Measurements from ENCODE around the gene KIF4A. TPM values are rescaled to one million over a fixed set of nuclear protein-coding genes. Genes with fewer than 3 reads are reported as not detected.

Gene KIF4A
- total and polyA plus RNA-seq, 10 of the 15 experiments (the other 5 are each of a cell fraction or from before 2014, with no cell fraction given): 10.8 to 28.8 (median 22.5) TPM

GRCh38 chrX:70455366-70456202 is 165.7 kb downstream of the KIF4A start (continued):
- TF ChIP-seq, protein P1, sequence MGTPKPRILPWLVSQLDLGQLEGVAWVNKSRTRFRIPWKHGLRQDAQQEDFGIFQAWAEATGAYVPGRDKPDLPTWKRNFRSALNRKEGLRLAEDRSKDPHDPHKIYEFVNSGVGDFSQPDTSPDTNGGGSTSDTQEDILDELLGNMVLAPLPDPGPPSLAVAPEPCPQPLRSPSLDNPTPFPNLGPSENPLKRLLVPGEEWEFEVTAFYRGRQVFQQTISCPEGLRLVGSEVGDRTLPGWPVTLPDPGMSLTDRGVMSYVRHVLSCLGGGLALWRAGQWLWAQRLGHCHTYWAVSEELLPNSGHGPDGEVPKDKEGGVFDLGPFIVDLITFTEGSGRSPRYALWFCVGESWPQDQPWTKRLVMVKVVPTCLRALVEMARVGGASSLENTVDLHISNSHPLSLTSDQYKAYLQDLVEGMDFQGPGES (IDR thresholded peaks at IDR 0.05): no peak
- no peak for TF ChIP-seq SUPT20H (IDR thresholded peaks at IDR 0.05; ENCODE audit: borderline replicate concordance, control insufficient read depth, low read depth, low read length)
- TF ChIP-seq EED (IDR thresholded peaks at IDR 0.05; ENCODE audit: low read depth): peak; percentile 56
- TF ChIP-seq ZSCAN29 (IDR thresholded peaks at IDR 0.05): no peak
- TF ChIP-seq RUNX3 (IDR thresholded peaks at IDR 0.05; ENCODE audit: low read length): peak; percentile 72
- TF ChIP-seq MYB (IDR thresholded peaks at IDR 0.05; ENCODE audit: borderline replicate concordance, low read depth, low read length): no peak
- TF ChIP-seq, protein P2, sequence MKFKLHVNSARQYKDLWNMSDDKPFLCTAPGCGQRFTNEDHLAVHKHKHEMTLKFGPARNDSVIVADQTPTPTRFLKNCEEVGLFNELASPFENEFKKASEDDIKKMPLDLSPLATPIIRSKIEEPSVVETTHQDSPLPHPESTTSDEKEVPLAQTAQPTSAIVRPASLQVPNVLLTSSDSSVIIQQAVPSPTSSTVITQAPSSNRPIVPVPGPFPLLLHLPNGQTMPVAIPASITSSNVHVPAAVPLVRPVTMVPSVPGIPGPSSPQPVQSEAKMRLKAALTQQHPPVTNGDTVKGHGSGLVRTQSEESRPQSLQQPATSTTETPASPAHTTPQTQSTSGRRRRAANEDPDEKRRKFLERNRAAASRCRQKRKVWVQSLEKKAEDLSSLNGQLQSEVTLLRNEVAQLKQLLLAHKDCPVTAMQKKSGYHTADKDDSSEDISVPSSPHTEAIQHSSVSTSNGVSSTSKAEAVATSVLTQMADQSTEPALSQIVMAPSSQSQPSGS (IDR thresholded peaks at IDR 0.05; ENCODE audit: low read length): 0 out of 2 replicates have a peak, but pooled peaks have one; percentile 18
- TF ChIP-seq, protein P3, sequence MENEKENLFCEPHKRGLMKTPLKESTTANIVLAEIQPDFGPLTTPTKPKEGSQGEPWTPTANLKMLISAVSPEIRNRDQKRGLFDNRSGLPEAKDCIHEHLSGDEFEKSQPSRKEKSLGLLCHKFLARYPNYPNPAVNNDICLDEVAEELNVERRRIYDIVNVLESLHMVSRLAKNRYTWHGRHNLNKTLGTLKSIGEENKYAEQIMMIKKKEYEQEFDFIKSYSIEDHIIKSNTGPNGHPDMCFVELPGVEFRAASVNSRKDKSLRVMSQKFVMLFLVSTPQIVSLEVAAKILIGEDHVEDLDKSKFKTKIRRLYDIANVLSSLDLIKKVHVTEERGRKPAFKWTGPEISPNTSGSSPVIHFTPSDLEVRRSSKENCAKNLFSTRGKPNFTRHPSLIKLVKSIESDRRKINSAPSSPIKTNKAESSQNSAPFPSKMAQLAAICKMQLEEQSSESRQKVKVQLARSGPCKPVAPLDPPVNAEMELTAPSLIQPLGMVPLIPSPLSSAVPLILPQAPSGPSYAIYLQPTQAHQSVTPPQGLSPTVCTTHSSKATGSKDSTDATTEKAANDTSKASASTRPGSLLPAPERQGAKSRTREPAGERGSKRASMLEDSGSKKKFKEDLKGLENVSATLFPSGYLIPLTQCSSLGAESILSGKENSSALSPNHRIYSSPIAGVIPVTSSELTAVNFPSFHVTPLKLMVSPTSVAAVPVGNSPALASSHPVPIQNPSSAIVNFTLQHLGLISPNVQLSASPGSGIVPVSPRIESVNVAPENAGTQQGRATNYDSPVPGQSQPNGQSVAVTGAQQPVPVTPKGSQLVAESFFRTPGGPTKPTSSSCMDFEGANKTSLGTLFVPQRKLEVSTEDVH (IDR thresholded peaks at IDR 0.05; ENCODE audit: low read depth, partially characterized antibody): no peak
- no peak for TF ChIP-seq ZBTB33 (IDR thresholded peaks at IDR 0.05)
- TF ChIP-seq ZBTB4 (CRISPR knock-in tag; IDR thresholded peaks at IDR 0.05): no peak
- TF ChIP-seq IRF4 (IDR thresholded peaks at IDR 0.05; ENCODE audit: low read depth, low read length): peak; percentile 49; the same call in 1 of the 2 replicates
- TF ChIP-seq SREBF2 (IDR thresholded peaks at IDR 0.05; ENCODE audit: low read length): no peak
- TF ChIP-seq FOXK2 (IDR thresholded peaks at IDR 0.05): no peak
- no peak for TF ChIP-seq ZBED1 (IDR thresholded peaks at IDR 0.05; ENCODE audit: borderline replicate concordance)
- TF ChIP-seq BHLHE40 (IDR thresholded peaks at IDR 0.05; ENCODE audit: borderline replicate concordance in 1 of 2, low read depth in 2 of 2, low read length in 1 of 2): no peak
- no peak for TF ChIP-seq NRF1 (conservative IDR thresholded peaks at IDR 0.05; ENCODE audit: low read depth, low read length)
- TF ChIP-seq FOXM1 (IDR thresholded peaks at IDR 0.05; ENCODE audit: low read depth, low read length): no peak
- no peak for TF ChIP-seq RCOR1 (conservative IDR thresholded peaks at IDR 0.05; ENCODE audit: low read depth, low read length)

Data from GM12878 (cell line).